ENCODE measurements around the gene NF2.

The NF2 gene

GRCh38 chr22:29693161-29693560, 89.7 kb downstream of the NF2 start:
- Histone ChIP-seq H3K4me3 (ENCODE audit: low read depth, low read length) (no peak overlapping the region), H3K9me3 (ENCODE audit: control insufficient read depth, insufficient read depth, low read depth, low read length) (no peaks in the 10 kb centered on the region), H3K4me1 (ENCODE audit: control insufficient read depth, insufficient read depth, low read length) (peaks cover 41% of the 10 kb centered on the region), H3K27ac (ENCODE audit: low read depth, low read length) (no peak overlapping the region), H3K36me3 (ENCODE audit: control insufficient read depth, insufficient read depth, low read length) (peaks cover 9% of the 10 kb centered on the region; the same call in 1 of the 2 replicates), H3K27me3 (ENCODE audit: control insufficient read depth, insufficient read depth, low read length) (no peaks in the 10 kb centered on the region), H3K9ac (ENCODE audit: low read length) (no peak overlapping the region)

GRCh38 chr22:29693671-29694070, 90.2 kb downstream of the NF2 start:
- Histone ChIP-seq H3K9ac (ENCODE audit: low read length) (no peak overlapping the region), H3K36me3 (ENCODE audit: control insufficient read depth, insufficient read depth, low read length) (peaks cover 9% of the 10 kb centered on the region; the same call in 1 of the 2 replicates)

GRCh38 chr22:29695129-29695926, 91.9 kb downstream of the NF2 start:
- peaks cover 29% of the 10 kb centered on the region for H3K4me1 ChIP-seq (ENCODE audit: control insufficient read depth, insufficient read depth, low read length)
- H3K9me3 ChIP-seq (ENCODE audit: control insufficient read depth, insufficient read depth, low read depth, low read length) = no peaks in the 10 kb centered on the region
- H3K36me3 ChIP-seq (ENCODE audit: control insufficient read depth, insufficient read depth, low read length) = peaks cover 9% of the 10 kb centered on the region; the same call in 1 of the 2 replicates
- H3K9ac ChIP-seq (ENCODE audit: low read length) = no peak overlapping the region
- no peak overlapping the region for H3K4me3 ChIP-seq (ENCODE audit: low read depth, low read length)
- H3K27ac ChIP-seq (ENCODE audit: low read depth, low read length) = no peak overlapping the region
- H3K27me3 ChIP-seq (ENCODE audit: control insufficient read depth, insufficient read depth, low read length) = 0 out of 2 replicates have a peak, but pooled peaks cover under 1% of the 10 kb centered on the region

More at GRCh38 chr22:29693671-29694070, 90.2 kb downstream of the NF2 start:
- H3K4me1 ChIP-seq (ENCODE audit: control insufficient read depth, insufficient read depth, low read length) = peaks cover 41% of the 10 kb centered on the region
- H3K9me3 ChIP-seq (ENCODE audit: control insufficient read depth, insufficient read depth, low read depth, low read length) = no peaks in the 10 kb centered on the region
- no peaks in the 10 kb centered on the region for H3K27me3 ChIP-seq (ENCODE audit: control insufficient read depth, insufficient read depth, low read length)
- H3K27ac ChIP-seq (ENCODE audit: low read depth, low read length) = no peak overlapping the region
- H3K4me3 ChIP-seq (ENCODE audit: low read depth, low read length) = no peak overlapping the region

- Histone ChIP-seq H3K27me3 (ENCODE audit: control insufficient read depth, insufficient read depth, low read length) (peaks cover 25% of the 10 kb centered on the region), H3K27ac (ENCODE audit: low read depth, low read length) (no peak overlapping the region), H3K9me3 (ENCODE audit: control insufficient read depth, insufficient read depth, low read depth, low read length) (no peaks in the 10 kb centered on the region), H3K4me1 (ENCODE audit: control insufficient read depth, insufficient read depth, low read length) (peaks cover 28% of the 10 kb centered on the region), H3K9ac (ENCODE audit: low read length) (no peak overlapping the region), H3K36me3 (ENCODE audit: control insufficient read depth, insufficient read depth, low read length) (peaks cover 9% of the 10 kb centered on the region; the same call in 1 of the 2 replicates), H3K4me3 (ENCODE audit: low read depth, low read length) (no peak overlapping the region)
Measured at GRCh38 chr22:29697853-29698598, 94.6 kb downstream of the NF2 start.

- H3K9me3 ChIP-seq (ENCODE audit: control insufficient read depth, insufficient read depth, low read depth, low read length) = no peaks in the 10 kb centered on the region
- H3K4me1 ChIP-seq (ENCODE audit: control insufficient read depth, insufficient read depth, low read length) = peaks cover 43% of the 10 kb centered on the region
- no peak overlapping the region for H3K4me3 ChIP-seq (ENCODE audit: low read depth, low read length)
- peaks cover 42% of the 10 kb centered on the region for H3K27me3 ChIP-seq (ENCODE audit: control insufficient read depth, insufficient read depth, low read length)
- peaks cover 4% of the 10 kb centered on the region; the same call in 1 of the 2 replicates for H3K36me3 ChIP-seq (ENCODE audit: control insufficient read depth, insufficient read depth, low read length)
- H3K27ac ChIP-seq (ENCODE audit: low read depth, low read length) = no peak overlapping the region
- no peak overlapping the region for H3K9ac ChIP-seq (ENCODE audit: low read length)
Measured at GRCh38 chr22:29700206-29700899, 96.9 kb downstream of the NF2 start.

GRCh38 chr22:29700900-29701154, 97.4 kb downstream of the NF2 start:
- no peak overlapping the region for H3K27ac ChIP-seq (ENCODE audit: low read depth, low read length)
- H3K9me3 ChIP-seq (ENCODE audit: control insufficient read depth, insufficient read depth, low read depth, low read length) = no peaks in the 10 kb centered on the region
- no peak overlapping the region for H3K9ac ChIP-seq (ENCODE audit: low read length)
- H3K36me3 ChIP-seq (ENCODE audit: control insufficient read depth, insufficient read depth, low read length) = no peaks in the 10 kb centered on the region
- peaks cover 45% of the 10 kb centered on the region for H3K4me1 ChIP-seq (ENCODE audit: control insufficient read depth, insufficient read depth, low read length)
- peaks cover 44% of the 10 kb centered on the region for H3K27me3 ChIP-seq (ENCODE audit: control insufficient read depth, insufficient read depth, low read length)
- H3K4me3 ChIP-seq (ENCODE audit: low read depth, low read length) = no peak overlapping the region

GRCh38 chr22:29701155-29701999, 97.9 kb downstream of the NF2 start:
- peaks cover 44% of the 10 kb centered on the region for H3K27me3 ChIP-seq (ENCODE audit: control insufficient read depth, insufficient read depth, low read length)
- no peak overlapping the region for H3K27ac ChIP-seq (ENCODE audit: low read depth, low read length)
- peaks cover 51% of the 10 kb centered on the region for H3K4me1 ChIP-seq (ENCODE audit: control insufficient read depth, insufficient read depth, low read length)
- no peak overlapping the region for H3K4me3 ChIP-seq (ENCODE audit: low read depth, low read length)
- H3K9ac ChIP-seq (ENCODE audit: low read length) = no peak overlapping the region
- no peaks in the 10 kb centered on the region for H3K9me3 ChIP-seq (ENCODE audit: control insufficient read depth, insufficient read depth, low read depth, low read length)
- H3K36me3 ChIP-seq (ENCODE audit: control insufficient read depth, insufficient read depth, low read length) = no peaks in the 10 kb centered on the region

- Histone ChIP-seq H3K4me3 (ENCODE audit: low read depth, low read length) (no peak overlapping the region), H3K4me1 (ENCODE audit: control insufficient read depth, insufficient read depth, low read length) (peaks cover 55% of the 10 kb centered on the region), H3K9ac (ENCODE audit: low read length) (no peak overlapping the region), H3K36me3 (ENCODE audit: control insufficient read depth, insufficient read depth, low read length) (no peaks in the 10 kb centered on the region), H3K9me3 (ENCODE audit: control insufficient read depth, insufficient read depth, low read depth, low read length) (no peaks in the 10 kb centered on the region), H3K27ac (ENCODE audit: low read depth, low read length) (no peak overlapping the region), H3K27me3 (ENCODE audit: control insufficient read depth, insufficient read depth, low read length) (peaks cover 47% of the 10 kb centered on the region)
Measured at GRCh38 chr22:29702000-29702930, 98.8 kb downstream of the NF2 start.

- Histone ChIP-seq H3K9me3 (ENCODE audit: control insufficient read depth, insufficient read depth, low read depth, low read length) (no peaks in the 10 kb centered on the region), H3K4me1 (ENCODE audit: control insufficient read depth, insufficient read depth, low read length) (peaks cover 55% of the 10 kb centered on the region), H3K9ac (ENCODE audit: low read length) (no peak overlapping the region), H3K4me3 (ENCODE audit: low read depth, low read length) (peak overlapping the region; percentile 6; the same call in 1 of the 2 replicates), H3K27me3 (ENCODE audit: control insufficient read depth, insufficient read depth, low read length) (peaks cover 50% of the 10 kb centered on the region), H3K27ac (ENCODE audit: low read depth, low read length) (no peak overlapping the region), H3K36me3 (ENCODE audit: control insufficient read depth, insufficient read depth, low read length) (no peaks in the 10 kb centered on the region)
Measured at GRCh38 chr22:29702931-29703501, 99.6 kb downstream of the NF2 start.

Measured in HUES6 (cell line).